ENCODE data around the gene CANT1.
"Not testable (repeated sequence)": the region's sequence is repeated elsewhere in the genome, so short reads cannot be mapped to it uniquely, and the experiment has no call there.

The CANT1 gene

GRCh38 chr17:79027274-79027924, 17.8 kb upstream of the CANT1 start:
- DNase-seq = no peak

GRCh38 chr17:79026376-79027273, 17.1 kb upstream of the CANT1 start:
- no peak for DNase-seq

GRCh38 chr17:79024901-79025737, 15.6 kb upstream of the CANT1 start:
- DNase-seq = no peak

- DNase-seq = peak; percentile 47
Measured at GRCh38 chr17:79023886-79024771, 14.6 kb upstream of the CANT1 start, which contains the start of gene C1QTNF1. C1QTNF1 (plus strand) TSS chr17:79024169; CDS start chr17:79043969, 19,800 bp downstream.

- DNase-seq = no peak
Measured at GRCh38 chr17:79023180-79023705, 13.7 kb upstream of the CANT1 start.

- no peak for DNase-seq
Measured at GRCh38 chr17:79022507-79022991, 13.0 kb upstream of the CANT1 start.

GRCh38 chr17:79021929-79022328, 12.4 kb upstream of the CANT1 start:
- not testable (repeated sequence) for DNase-seq

GRCh38 chr17:79020631-79021301, 11.2 kb upstream of the CANT1 start:
- DNase-seq = no peak

- DNase-seq = peak; percentile 50
Measured at GRCh38 chr17:79019632-79020584, 10.3 kb upstream of the CANT1 start.

- no peak for DNase-seq
Measured at GRCh38 chr17:79019261-79019631, 9.7 kb upstream of the CANT1 start.

- DNase-seq = no peak
Measured at GRCh38 chr17:79018370-79018695, 8.8 kb upstream of the CANT1 start.

- DNase-seq = no peak
Measured at GRCh38 chr17:79017546-79018369, 8.2 kb upstream of the CANT1 start.

GRCh38 chr17:79014158-79014758, 4.7 kb upstream of the CANT1 start:
- no peak for DNase-seq

GRCh38 chr17:79012563-79013134, 3.1 kb upstream of the CANT1 start:
- no peak for DNase-seq

GRCh38 chr17:79011451-79012147, 2.0 kb upstream of the CANT1 start:
- DNase-seq = no peak

GRCh38 chr17:79010304-79010646, 711 bp upstream of the CANT1 start:
- DNase-seq = no peak

GRCh38 chr17:79008666-79009387, 737 bp downstream of the CANT1 start:
- DNase-seq = no peak

Data from activated naive CD4-positive, alpha-beta T cell treated with Interleukin-2 at 50 U/mL for 16 hours (primary cell).